Anterior cingulate cortex (tissue), 58 donors: ENCODE data around the gene WDPCP.
"Not testable (repeated sequence)": the region's sequence is repeated elsewhere in the genome, so short reads cannot be mapped to it uniquely, and the experiment has no call there.

ENCODE experiments used
- DNase-seq, 58 donors: peaks; one replicate each; lab custom pipeline; 2025; lab: John Stamatoyannopoulos, UW

The WDPCP gene

GRCh38 chr2:63399156-63399555, 189.1 kb downstream of the WDPCP start:
- no peak for DNase-seq

DNA sequence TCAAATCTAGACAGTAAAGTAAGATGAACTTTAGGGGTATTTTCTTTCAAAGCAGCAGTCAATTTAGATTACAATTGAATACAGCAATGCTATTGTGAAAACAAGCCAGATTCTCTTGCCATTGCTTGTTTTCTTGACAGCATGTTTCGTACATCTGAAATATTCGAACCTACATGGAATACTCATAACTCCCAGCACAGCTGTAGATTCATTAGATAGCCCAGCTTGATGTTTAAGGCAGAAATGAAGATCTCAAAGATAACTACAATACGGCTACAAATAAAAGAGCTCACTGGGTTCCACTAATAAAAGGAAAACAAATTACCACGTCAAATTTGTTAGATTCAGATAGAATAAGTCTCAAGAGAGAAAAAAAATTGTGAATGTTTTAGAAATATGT, 208.8 kb downstream of the WDPCP start:
- DNase-seq = no peak

DNA sequence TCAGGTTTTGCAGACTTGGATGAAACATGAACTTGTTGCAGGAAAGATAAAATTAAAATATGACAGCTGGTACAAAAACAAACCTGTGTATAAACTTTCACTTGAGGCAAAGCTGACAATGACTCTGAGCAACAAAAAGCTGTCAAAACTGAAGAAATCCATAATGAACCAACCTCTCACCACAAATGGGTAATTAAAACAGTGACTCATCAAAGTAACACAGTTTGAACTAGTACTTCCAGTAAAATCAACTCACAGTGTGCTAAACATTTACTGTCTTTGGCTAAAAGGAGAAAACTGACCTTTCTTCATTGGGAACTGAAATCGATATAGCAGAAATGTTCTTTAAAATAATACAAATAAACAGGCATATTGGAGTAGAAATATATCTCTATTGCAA, 209.7 kb downstream of the WDPCP start:
- no peak for DNase-seq

GRCh38 chr2:63374341-63374740, 213.9 kb downstream of the WDPCP start:
- no peak for DNase-seq

DNA sequence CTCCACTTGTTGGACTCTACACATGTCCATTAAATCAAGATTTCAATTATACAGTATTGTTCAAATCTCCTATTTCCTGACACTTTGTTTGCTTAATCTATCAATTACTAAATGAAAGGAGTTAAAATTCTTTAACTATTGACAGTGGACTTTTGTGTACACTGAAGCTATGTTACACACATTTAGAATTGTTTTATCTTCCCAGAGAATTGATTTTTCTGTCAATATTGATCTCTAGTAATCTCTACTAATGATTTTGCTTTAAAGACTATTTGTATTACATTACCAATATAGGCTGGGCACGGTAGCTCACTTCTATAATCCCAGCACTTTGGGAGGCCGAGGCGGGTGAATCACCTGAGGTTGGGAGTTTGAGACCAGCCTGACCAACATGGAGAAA, 215.7 kb downstream of the WDPCP start:
- DNase-seq = no peak

- no peak for DNase-seq
Observed at GRCh38 chr2:63369146-63369545, 219.1 kb downstream of the WDPCP start.

DNA sequence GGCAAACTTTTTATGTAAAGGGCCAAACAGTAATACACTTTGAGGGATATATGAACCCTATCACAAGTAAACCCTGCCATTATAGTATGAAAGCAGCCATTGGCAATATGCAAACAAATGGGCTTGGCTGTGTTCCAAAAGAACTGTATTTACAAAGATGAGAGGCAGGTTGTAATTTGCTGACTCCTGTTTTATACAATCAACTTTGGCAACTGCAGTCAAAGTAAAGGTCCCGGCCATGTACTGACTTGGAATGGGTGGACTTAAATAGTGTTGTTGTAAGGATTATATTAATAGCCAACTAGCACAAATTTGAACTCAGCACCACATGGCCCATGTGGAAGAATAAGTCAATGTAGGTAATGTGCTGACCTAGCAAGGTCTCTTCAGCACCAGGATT, 223.4 kb downstream of the WDPCP start:
- no peak for DNase-seq

DNA sequence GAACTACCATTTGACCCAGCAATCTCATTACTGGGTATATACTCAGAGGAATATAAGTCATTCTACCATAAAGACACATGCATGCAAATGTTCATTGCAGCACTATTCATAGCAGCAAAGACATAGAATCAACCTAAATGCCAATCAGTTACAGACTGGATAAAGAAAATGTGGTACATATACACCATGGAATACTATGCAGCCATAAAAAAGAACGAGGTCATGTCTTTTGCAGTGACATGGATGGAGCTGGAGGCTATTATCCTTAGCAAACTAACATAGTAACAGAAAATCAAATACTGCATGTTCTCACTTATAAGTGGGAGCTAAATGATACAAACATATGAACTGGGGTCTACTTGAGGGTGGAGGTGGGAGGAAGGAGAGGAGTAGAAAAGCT, 230.6 kb downstream of the WDPCP start:
- not testable (repeated sequence) for DNase-seq

DNA sequence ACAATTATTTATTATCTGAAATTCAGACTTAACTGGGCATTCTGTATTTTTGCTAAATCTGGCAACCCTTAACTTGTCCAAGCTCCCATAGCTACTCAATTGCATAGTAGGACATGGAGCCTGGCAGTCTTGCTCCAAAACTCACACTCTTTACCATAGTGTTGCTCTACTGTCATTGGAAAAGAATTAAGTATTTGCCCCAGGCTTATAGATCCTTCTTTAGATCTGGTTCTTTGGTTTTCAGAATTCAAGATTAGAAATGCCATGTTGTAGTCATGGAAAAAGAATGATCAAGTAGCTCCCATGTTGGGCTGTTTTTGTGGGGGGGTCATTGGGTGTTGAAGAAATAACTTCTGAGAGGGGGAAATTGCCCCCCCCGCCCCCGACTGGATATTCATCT, 240.9 kb downstream of the WDPCP start:
- DNase-seq = no peak

GRCh38 chr2:63346411-63346810, 241.9 kb downstream of the WDPCP start:
- no peak for DNase-seq

GRCh38 chr2:63345285-63345633, 243.0 kb downstream of the WDPCP start:
- no peak for DNase-seq

GRCh38 chr2:63344575-63345284, 243.5 kb downstream of the WDPCP start:
- DNase-seq = no peak

DNA sequence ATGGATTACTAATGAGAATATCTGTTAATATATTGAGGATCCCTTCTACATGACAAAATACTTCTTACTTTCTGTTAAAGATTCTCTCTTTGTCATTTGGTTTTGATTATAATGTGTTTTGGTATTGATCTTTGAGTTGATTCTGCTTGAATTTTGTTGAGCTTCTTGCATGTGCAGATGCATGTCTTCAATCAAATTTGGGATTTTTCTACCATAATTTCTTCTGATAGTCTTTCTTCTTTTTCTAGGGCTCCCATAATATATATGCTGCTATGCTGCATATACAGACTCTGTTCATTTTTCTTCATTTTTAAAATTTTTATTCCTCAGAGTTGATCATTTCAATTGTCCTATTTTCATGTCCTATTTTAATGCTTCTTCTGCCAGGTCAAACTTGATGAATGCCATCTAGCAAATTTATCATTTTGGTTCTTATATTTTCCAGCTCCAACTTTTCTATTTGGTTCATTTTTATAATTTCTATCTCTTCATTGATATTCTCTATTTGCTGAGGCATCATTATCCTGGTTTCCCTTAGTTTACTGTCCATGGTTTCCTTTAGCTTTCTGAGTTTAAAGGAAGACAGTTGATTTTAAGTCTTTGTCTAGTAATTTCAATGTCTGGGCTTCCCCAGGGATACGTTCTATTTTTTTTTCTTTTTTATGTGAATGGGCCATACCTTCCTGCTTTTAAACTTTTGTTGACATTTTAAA, 244.7 kb downstream of the WDPCP start:
- DNase-seq = no peak

GRCh38 chr2:63340443-63340842, 247.8 kb downstream of the WDPCP start:
- DNase-seq = no peak

- DNase-seq = no peak
Observed at GRCh38 chr2:63334910-63335309, 253.4 kb downstream of the WDPCP start.

DNA sequence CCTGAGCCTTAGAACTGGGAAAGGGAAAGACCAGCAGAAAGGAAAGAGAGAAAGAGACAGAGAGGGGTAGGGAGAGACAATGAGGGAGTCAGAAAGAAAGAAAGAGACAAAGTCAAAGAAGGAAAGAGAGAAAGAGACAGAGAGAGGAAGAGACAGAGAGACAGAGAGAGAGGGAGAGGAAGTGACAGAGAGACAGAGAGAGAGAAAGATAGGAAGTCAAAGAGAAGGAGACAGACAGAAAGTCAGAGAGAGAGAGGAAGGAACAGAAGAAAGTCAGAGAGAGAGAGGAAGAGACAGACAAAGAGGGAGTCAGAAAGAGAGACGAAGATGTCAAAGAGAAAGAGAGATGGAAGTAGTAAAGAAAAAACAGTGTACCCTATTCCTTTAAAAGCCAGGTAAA, 261.8 kb downstream of the WDPCP start:
- no peak for DNase-seq

- not testable (repeated sequence) for DNase-seq
Observed at GRCh38 chr2:63323662-63324061, 264.6 kb downstream of the WDPCP start.

DNA sequence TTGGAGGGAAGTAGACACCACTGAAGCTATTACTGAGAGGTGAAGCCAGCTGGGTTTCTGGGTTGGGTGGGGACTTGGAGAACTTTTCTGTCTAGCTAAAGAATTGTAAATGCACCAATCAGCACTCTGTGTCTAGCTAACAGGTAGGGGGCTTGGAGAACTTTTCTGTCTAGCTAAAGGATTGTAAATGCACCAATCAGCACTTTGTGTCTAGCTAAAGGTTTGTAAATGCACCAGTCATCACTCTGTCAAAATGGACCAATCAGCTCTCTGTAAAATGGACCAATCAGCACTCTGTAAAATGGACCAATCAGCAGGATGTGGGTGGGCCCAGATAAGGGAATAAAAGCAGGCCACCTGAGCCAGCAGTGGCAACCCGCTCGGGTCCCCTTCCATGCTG, 266.3 kb downstream of the WDPCP start:
- not testable (repeated sequence) for DNase-seq

- DNase-seq = no peak
Observed at GRCh38 chr2:63320669-63321068, 267.6 kb downstream of the WDPCP start.

- no peak for DNase-seq
Observed at GRCh38 chr2:63310614-63311013, 277.7 kb downstream of the WDPCP start.

GRCh38 chr2:63301481-63301880, 286.8 kb downstream of the WDPCP start:
- no peak for DNase-seq

DNA sequence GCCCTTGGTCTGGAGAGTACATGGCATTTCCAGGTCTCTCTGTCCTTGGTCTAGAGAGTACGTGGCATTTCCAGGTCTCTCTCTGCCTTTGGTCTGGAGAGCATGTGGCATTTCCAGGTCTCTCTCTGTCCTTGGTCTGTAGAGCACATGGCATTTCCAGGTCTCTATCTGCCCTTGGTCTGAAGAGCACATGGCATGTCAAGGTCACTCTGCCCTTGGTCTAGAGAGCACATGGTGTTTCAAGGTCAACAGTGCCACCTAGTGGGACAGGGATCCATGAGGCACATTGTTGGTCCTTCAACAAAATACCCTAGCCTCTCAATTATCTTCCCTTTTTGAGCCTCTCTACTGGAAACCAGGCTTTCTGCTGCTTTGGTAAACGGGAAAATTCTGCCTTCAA, 287.4 kb downstream of the WDPCP start:
- DNase-seq = no peak
